ENCODE data around the gene WDR33.

DNA sequence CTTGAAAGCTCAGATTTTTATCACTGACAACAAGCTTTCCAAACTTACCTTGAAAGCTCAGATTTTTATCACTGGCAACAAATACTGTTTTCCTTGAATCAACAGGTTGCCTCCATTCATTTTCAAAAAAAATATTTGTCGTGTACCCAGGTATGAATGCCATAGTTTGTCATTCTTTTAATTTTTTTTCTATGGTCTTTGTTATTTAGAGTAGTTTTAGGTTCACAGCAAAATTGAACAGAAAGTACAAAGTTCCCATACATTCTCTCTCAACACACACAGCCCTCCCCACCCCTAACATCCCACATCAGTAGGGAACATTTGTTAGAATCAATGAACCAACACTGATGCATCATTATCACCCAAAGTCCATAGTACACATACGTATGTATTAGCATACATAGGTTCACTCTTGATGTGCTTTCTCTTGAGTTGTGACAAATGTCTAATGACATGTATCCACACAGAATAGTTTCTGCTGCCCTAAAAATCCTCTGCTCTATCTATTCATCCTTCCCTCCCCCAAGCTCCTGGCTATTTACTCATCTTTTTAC lies 25.9 kb downstream of the WDR33 start:
- TF ChIP-seq, protein P1, sequence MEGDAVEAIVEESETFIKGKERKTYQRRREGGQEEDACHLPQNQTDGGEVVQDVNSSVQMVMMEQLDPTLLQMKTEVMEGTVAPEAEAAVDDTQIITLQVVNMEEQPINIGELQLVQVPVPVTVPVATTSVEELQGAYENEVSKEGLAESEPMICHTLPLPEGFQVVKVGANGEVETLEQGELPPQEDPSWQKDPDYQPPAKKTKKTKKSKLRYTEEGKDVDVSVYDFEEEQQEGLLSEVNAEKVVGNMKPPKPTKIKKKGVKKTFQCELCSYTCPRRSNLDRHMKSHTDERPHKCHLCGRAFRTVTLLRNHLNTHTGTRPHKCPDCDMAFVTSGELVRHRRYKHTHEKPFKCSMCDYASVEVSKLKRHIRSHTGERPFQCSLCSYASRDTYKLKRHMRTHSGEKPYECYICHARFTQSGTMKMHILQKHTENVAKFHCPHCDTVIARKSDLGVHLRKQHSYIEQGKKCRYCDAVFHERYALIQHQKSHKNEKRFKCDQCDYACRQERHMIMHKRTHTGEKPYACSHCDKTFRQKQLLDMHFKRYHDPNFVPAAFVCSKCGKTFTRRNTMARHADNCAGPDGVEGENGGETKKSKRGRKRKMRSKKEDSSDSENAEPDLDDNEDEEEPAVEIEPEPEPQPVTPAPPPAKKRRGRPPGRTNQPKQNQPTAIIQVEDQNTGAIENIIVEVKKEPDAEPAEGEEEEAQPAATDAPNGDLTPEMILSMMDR (IDR thresholded peaks at IDR 0.05; ENCODE audit: low read length): no peak
- no peak for TF ChIP-seq EZH2 (IDR thresholded peaks at IDR 0.05; ENCODE audit: borderline replicate concordance, low read length)

All from OCI-LY1 (cell line).